Vagina (tissue), 2 donors: Measurements from ENCODE around the gene TXLNA.

Experiments used
- CTCF ChIP-seq, 3 experiments: fragments of 450-650 bp in 2 of 3; fragments of 200-600 bp in 1 of 3; sonication (generic) in 1 of 3; IDR thresholded peaks; one replicate each; pipeline ENCODE4 v1.5.1; 2017 to 2019; ENCODE audit warnings: antibody characterized with exemption in 3 of 3, mild to moderate bottlenecking in 2 of 3, moderate library complexity in 2 of 3
- POLR2A ChIP-seq, 2 donors: fragments of 450-650 bp; IDR thresholded peaks; one replicate each; pipeline ENCODE4 v1.6.1; 2017; ENCODE audit warnings: antibody characterized with exemption in 2 of 2, mild to moderate bottlenecking in 2 of 2, moderate library complexity in 2 of 2

GRCh38 chr1:32197837-32198236 is 18.4 kb downstream of the TXLNA start:
- no peak for TF ChIP-seq CTCF (IDR thresholded peaks at IDR 0.05)
- TF ChIP-seq POLR2A (IDR thresholded peaks at IDR 0.05): no peak
